LNCaP clone FGC (cell line): ENCODE results near the gene VDR.

Experiments
- DNase-seq: peaks from one replicate; pipeline ENCODE4 v3.0.0-alpha.2; 2011; ENCODE audit warnings: low read depth
- H3K4me3 ChIP-seq: 2 replicates; pipeline ENCODE4 v1.5.1; 2011; ENCODE audit warnings: mild to moderate bottlenecking, low read depth, low read length, control low read depth
- TF ChIP-seq, protein P1 (sequence below): IDR thresholded peaks from 2 replicates; pipeline ENCODE4 v1.5.1; 2012; ENCODE audit warnings: mild to moderate bottlenecking; ENCODE audit not compliant: control insufficient read depth, insufficient read depth; ENCODE audit errors: extremely low read depth

VDR gene

DNA sequence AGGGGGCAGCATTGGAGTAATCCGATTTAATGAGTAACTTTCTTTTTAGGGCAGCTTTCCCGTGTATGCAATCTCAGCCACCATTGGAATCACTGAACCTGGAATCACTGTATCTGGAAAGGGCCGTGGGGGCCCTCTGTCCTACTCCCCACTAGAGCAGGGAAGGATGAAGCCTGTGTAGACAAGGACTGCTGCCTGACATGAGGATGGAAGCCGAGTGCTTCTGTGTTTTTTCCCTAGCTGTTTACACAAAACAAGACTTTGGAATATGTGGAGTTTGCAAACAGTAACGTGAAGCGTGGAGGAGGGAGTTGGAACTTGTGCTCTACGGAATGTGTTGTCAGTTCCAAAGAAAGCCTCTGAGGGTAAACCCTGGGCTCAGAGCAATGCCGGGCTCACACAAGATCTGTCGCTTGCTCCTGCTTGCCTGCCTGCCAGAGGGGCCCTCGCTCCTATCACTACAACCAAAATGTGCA, 52.7 kb downstream of the VDR start:
- DNase-seq = no peak
- TF ChIP-seq, protein P1, sequence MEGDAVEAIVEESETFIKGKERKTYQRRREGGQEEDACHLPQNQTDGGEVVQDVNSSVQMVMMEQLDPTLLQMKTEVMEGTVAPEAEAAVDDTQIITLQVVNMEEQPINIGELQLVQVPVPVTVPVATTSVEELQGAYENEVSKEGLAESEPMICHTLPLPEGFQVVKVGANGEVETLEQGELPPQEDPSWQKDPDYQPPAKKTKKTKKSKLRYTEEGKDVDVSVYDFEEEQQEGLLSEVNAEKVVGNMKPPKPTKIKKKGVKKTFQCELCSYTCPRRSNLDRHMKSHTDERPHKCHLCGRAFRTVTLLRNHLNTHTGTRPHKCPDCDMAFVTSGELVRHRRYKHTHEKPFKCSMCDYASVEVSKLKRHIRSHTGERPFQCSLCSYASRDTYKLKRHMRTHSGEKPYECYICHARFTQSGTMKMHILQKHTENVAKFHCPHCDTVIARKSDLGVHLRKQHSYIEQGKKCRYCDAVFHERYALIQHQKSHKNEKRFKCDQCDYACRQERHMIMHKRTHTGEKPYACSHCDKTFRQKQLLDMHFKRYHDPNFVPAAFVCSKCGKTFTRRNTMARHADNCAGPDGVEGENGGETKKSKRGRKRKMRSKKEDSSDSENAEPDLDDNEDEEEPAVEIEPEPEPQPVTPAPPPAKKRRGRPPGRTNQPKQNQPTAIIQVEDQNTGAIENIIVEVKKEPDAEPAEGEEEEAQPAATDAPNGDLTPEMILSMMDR = no peak
- H3K4me3 ChIP-seq = no peak overlapping the region

DNA sequence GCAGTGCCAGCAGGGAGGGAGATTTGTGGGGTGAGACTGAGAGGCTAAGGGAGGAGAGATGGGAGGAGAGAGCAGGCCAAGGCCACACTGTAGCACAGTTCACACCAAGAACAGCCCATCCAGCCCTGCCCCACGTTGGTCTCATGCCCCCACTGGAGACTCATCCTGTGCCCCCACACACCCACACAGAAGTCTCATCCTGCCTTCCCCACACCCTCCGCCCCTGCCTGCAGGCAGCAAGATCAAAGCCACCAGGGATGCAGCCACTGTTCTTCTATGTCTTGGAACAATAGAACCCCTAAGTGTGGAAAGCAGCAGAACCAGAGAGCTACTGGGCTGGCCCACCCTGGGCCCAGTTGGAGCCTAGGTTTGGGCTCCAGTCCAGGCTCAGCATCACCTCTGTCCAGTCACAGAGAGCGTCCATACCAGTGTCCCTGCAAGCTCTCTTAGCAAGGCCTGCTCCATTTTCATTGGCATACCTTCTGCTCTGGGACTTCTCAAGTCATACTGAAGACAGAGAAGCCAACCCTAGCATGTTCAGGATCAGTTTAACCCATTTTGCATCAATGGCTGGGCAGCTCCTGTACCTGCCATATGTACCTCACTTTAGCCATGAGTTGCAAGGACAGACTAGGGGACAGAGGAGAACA, 53.4 kb downstream of the VDR start:
- no peak for DNase-seq
- TF ChIP-seq, protein P1 = no peak
- H3K4me3 ChIP-seq = no peak overlapping the region

DNA sequence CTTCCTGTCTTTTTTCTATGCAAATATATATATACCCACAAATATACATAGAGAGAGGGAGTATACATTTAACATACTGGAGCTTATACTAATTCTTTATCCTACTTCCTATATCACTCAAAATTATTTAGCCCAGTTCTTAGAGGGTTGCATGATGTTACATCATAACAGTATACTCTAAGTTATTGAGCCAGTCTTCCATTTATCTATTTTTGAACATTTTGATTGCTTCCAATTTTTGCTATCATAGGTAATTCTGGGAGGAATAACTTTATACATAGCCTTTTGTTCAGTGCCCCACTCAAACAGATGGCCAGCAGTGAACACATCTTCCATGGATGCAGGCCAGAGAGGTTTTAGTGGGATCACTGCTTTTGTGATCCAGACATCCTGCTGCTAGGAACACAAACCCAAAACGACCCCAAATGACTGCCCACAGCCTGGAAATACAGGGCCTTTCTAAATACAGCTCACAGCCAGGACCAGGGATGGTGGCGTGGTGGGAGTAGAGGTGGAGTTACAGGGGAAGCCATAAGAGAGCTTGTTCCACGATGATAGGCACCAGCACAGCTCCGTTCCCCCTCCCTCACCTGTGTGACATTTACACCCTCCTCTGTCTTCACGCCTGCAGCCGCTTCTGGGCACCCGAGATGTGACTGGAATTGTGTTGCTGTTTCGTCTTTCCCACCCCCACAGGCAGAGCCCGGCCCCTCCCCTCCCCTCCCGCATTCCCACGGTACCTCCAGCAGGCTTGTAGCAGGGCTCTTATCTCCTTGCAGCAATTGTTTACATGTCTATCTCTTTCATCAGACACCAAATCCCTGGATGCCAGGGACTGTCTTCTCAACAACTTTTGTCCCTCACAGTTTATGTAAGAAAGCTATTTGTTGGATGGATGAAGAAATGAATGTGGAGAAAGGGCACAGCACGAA, 54.4 kb downstream of the VDR start:
- H3K4me3 ChIP-seq = no peak overlapping the region
- TF ChIP-seq, protein P1 = no peak
- no peak for DNase-seq

DNA sequence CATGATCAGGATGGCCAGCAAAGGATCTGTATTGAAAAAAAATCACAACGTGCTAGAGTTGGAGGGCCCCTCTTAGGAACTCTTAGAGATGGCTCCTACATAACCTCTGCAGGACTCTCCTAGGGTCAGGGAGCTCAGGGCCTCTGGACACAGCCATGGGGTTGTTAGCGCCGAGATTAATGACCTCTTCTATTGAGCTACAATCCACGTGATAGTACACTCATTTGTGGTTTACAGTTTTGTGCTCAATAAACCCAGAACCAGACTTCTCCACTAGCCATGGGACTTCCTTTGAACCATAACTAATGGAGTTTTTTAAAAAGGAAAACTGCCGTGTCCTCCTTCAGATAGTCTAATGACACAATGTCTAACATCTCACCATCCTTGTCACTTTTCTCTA, 55.5 kb downstream of the VDR start:
- no peak for DNase-seq
- TF ChIP-seq, protein P1 = no peak
- no peak overlapping the region for H3K4me3 ChIP-seq

DNA sequence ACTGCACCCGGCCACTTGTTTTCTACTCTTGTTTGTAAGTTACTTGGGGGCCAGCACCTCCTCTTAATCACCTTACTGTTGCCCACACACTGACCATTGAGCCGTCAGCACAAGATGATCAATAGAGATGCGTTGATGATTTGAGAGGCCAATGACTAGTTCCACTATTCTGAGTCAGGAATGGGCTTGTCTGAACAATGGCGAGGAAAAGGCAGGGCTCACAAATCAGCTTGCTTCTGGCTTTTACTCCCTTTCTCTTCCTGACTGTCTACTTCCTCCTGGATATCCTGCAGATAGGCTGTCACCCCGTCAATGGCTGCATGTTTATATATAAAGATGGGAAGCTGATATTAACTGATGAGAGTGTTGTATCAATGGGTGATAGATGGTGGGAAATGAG, 55.9 kb downstream of the VDR start:
- no peak for DNase-seq
- TF ChIP-seq, protein P1 = no peak
- no peak overlapping the region for H3K4me3 ChIP-seq

DNA sequence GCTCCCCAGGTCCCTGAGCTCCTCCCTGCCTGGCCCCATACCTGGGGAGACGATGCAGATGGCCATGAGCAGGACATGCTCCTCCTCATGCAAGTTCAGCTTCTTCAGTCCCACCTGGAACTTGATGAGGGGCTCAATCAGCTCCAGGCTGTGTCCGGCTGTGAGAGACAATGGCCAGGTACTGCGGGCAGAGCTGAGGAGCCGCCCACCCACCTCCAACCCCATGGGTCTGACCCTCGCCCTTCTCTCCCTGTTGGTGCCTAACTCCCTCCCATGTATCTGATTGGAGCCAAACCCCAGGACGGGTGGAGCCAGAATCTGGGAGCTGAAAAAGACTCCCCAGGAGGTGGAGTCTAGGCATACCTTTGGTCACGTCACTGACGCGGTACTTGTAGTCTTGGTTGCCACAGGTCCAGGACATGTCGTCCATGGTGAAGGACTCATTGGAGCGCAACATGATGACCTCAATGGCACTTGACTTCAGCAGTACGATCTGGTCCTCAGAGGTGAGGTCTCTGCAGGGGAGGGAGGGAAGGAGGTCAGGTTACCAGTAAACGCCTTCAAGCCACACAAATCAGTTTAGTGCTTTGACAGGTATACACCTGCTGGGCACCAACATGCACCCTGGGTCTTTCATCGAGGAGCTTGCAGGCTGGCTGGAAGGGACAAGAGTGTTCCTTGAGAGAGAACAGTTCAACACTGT, 58.3 kb downstream of the VDR start:
- no peak overlapping the region for H3K4me3 ChIP-seq
- TF ChIP-seq, protein P1 = no peak
- DNase-seq = no peak
